GM19324 (cell line): Measurements from ENCODE around the gene HNRNPA1L2.
"Not testable (repeated sequence)": the region's sequence is repeated elsewhere in the genome, so short reads cannot be mapped to it uniquely, and the experiment has no call there.

Experiments
- ATAC-seq: cut with Tn5 transposase; IDR thresholded peaks from one replicate; pipeline ENCODE4 v1.9.1; 2021; ENCODE audit warnings: mild to moderate bottlenecking, moderate library complexity; ENCODE audit not compliant: unreplicated experiment, low FRiP score

HNRNPA1L2 gene

GRCh38 chr13:52638666-52639328, 3.4 kb upstream of the HNRNPA1L2 start:
- ATAC-seq: no peak

GRCh38 chr13:52644108-52644507, 1.9 kb downstream of the HNRNPA1L2 start:
- no peak for ATAC-seq

GRCh38 chr13:52646967-52647366, 4.7 kb downstream of the HNRNPA1L2 start:
- no peak for ATAC-seq

- ATAC-seq: no peak
Measured at GRCh38 chr13:52650731-52651130, 8.5 kb downstream of the HNRNPA1L2 start.

GRCh38 chr13:52651897-52652195, 9.6 kb downstream of the HNRNPA1L2 start:
- no peak for ATAC-seq

GRCh38 chr13:52652196-52652979, 10.2 kb downstream of the HNRNPA1L2 start, which contains the start of gene SUGT1:
SUGT1 (plus strand) TSS chr13:52652836; CDS start chr13:52652921, 85 bp downstream.
- ATAC-seq: peak; percentile 98

GRCh38 chr13:52652980-52653303, 10.7 kb downstream of the HNRNPA1L2 start:
- peak; percentile 39 for ATAC-seq

- ATAC-seq: no peak
Measured at GRCh38 chr13:52659340-52659739, 17.1 kb downstream of the HNRNPA1L2 start.

GRCh38 chr13:52664272-52664671, 22.0 kb downstream of the HNRNPA1L2 start:
- ATAC-seq: no peak

- no peak for ATAC-seq
Measured at GRCh38 chr13:52665325-52665724, 23.1 kb downstream of the HNRNPA1L2 start.

- ATAC-seq: no peak
Measured at GRCh38 chr13:52669677-52670076, 27.4 kb downstream of the HNRNPA1L2 start.

- no peak for ATAC-seq
Measured at GRCh38 chr13:52670726-52671125, 28.5 kb downstream of the HNRNPA1L2 start.

GRCh38 chr13:52673465-52673864, 31.2 kb downstream of the HNRNPA1L2 start:
- ATAC-seq: no peak

- ATAC-seq: no peak
Measured at GRCh38 chr13:52677823-52678222, 35.6 kb downstream of the HNRNPA1L2 start.

- ATAC-seq: not testable (repeated sequence)
Measured at GRCh38 chr13:52685806-52686205, 43.6 kb downstream of the HNRNPA1L2 start.

- no peak for ATAC-seq
Measured at GRCh38 chr13:52686376-52686775, 44.1 kb downstream of the HNRNPA1L2 start.
